GM19468 (cell line): ENCODE results near the gene WDR47.
A peak's percentile ranks its signal among the peaks of the same experiment; 100 is the strongest.

ENCODE experiments used
- ATAC-seq: cut with Tn5 transposase; IDR thresholded peaks from one replicate; pipeline ENCODE4 v1.9.1; 2021; ENCODE audit warnings: mild to moderate bottlenecking, moderate library complexity, moderate number of reproducible peaks; ENCODE audit not compliant: unreplicated experiment; ENCODE audit errors: extremely low read depth

Gene WDR47

GRCh38 chr1:109041621-109042468, at the start of gene WDR47:
WDR47 (minus strand) TSS chr1:109042102; CDS start chr1:109023512, 18,590 bp downstream.
- ATAC-seq: peak; percentile 93

DNA sequence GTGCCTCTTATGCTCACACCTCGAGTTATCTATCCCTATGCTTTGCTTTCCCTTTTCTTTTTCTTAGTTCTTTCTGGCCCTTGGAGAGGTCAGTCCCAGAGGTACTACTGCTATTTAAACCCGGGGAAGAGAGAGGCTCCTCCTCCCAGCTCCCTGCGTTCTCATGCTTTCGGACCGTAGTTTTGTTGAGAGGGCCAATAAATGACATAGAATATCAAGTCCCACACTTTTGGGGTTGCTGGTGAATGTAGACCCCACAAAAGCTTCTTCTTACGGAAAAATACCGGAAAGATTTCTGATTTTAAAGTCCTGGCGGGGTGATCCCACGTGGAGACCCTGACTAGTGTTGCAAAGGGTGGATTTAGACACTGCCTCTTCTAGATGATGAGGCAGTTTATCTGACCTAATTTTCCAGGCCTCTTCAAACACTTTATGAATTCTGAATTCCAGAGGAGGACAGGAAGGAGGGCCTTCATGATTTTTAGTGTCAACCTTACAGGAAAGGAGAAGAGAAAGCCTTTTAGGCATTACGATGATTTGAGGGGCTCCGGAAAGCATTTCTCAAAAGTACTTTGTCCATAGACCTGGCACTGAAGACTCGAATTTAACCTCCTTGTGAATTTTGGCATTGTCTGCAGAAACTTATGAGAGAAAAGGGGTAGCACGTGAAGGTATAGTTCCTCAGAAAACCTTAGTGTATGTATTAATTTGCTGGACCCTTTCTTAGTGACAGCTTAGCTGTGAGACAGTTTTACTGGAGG, 49.4 kb upstream of the WDR47 start:
- no peak for ATAC-seq

- ATAC-seq: peak; percentile 73
Observed at GRCh38 chr1:109090196-109091077, 48.5 kb upstream of the WDR47 start, which contains the start of gene TMEM167B. TMEM167B (plus strand) TSS chr1:109090764; CDS start chr1:109090873, 109 bp downstream.

GRCh38 chr1:109089242-109090015, 47.5 kb upstream of the WDR47 start:
- ATAC-seq: no peak

- no peak for ATAC-seq
Observed at GRCh38 chr1:109084563-109085517, 42.9 kb upstream of the WDR47 start.

GRCh38 chr1:109083923-109084322, 42.0 kb upstream of the WDR47 start:
- no peak for ATAC-seq

DNA sequence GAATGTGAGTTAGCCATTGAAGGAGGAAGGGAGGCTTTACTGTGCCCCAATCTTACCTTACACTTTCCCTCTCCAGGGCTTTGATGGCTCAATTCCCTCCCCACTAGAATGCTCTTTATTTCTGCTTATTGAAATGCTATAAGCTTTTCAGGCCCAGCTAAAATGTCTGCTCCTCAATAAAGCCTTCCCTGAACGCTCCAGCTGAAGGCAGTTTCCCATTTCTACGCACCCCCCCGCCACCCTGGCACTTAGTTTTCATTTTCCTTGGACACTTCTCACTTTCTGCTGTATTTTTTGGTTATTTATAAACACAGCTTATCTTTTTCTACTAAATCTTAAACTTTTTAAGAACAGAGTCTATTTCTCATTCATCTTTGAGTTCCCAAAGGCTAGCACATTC, 41.6 kb upstream of the WDR47 start:
- no peak for ATAC-seq

DNA sequence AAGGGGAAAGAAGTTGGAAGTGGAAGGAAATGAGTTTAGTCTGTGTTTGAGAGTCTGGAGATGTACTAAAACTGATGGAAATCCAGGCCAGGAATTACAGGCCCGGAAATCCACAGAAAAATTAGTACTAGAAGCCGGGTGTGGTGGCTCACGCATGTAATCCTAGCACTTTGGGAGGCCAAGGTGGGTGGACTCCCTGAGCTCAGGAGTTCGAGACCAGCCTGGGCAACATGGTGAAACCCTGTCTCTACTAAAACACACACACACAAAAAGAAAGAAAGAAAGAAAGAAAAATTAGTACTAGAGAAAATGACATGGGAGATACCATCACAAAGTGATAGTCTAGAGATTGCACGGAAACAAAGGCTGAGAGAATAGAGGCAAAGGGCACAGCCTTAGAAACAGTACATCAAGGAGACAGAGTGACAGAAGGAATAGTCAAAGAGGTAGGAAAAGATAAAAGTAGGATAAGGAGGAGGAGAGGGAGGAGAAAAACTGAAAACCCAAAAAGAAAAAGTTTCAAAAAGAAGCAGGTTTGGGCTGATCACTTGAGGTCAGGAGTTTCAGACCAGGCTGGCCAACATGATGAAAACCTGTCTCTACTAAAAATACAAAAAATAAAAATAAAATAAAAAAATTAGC, 38.7 kb upstream of the WDR47 start:
- ATAC-seq: no peak

GRCh38 chr1:109079240-109079622, 37.3 kb upstream of the WDR47 start:
- no peak for ATAC-seq

DNA sequence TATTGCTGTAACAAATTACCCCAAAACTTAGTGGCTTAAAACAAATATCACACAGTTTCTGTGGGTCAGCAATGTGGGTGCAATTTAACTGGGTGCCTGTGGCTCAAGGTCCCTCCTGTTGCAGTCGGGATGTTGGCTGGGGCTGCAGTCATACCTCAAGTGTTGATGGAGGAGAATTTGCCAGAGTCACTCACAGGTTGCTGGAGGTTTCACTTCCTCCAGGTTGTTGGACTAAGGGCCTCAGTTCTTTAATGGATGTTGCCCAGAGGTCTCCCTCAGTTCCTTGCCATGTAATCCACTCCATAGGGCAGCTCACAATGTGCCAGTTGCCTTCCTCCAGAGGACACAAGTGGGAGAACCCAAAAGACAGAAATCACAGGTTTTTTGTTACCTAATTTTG, 36.4 kb upstream of the WDR47 start:
- no peak for ATAC-seq

DNA sequence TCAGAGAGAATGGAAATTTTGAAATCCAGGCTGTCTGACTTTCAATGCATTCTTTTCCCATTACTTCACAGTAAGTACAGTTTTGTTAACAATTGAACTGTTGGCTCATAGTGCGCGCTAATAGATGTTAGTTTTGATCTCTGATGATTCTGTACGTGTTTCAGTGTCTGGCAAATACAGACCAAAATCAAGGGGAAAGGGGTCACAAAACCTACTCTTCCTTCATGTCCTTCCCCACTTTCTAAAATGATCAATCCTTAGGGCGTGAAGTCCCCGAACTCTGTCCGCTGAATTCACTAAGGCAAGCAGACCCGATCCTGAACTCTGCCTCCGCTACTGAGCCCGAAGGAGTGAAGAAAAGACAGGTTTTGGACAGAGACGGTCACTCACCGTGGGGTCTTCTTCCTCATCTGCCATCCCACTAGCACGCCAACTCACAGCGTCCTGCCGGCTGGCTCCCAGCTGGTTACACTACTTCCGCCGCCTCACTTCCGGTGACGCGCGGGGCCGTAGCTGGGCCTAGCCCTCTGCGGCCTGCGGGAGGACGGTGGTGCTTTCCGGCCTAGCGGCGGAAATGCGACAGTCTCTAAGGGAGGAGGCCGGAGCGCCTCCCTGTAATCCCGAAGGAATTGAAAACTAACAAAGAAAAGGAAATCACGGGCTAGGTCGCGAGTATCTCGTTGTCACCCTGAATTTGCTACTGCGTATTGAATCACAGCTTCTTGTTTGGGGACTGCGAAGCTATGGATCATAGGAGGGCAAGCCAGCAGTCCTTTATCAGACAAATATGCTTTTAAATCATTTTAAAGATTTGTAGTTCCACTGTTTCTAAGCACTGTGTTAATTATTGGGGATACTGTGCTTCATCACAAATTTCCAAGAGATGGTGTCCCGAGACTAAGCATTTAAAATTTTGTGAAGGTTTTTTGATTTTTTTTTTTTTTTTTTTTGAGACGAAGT, 33.9 kb upstream of the WDR47 start, which contains the start of gene TAF13:
Gene TAF13 (minus strand): TSS at position 473 of the 960 bp plus-strand sequence. CDS start 56 bp downstream, at position 417.
- peak; percentile 93 for ATAC-seq

DNA sequence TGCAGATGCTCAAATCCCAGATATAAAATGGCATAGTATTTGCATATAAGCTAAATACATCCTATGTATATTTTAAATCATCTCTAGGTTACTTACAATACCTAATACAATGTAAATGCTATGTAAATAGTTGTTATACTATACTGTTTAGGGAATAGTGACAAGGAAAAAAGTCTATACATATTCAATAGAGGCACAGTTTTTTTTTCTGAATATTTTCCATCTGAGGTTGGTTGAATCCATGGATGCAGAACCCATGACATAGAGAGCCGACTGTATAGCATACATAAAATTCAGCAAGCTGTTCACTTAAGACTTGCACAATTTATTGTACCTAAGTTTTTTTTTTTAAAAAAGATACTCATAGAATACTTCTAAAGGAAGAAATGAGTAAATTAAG, 27.4 kb upstream of the WDR47 start:
- no peak for ATAC-seq

DNA sequence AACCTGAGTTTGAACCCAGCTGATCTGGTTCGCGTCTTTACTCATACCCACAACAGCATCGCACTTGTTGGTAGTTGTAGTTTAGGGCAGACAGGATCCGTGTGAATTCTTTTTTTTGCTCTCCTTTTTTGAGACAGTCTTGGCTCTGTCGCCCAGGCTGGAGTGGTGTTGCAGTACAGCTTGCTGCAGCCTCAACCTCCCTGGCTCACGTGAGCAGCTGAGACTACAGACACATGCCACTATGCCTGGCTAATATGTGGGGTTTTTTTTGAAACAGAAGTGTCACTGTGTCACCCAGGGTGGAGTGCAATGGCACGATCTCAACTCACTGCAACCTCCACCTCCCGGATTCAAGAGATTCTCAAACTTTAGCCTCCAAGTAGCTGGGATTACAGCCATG, 26.0 kb upstream of the WDR47 start:
- ATAC-seq: no peak

GRCh38 chr1:109065137-109065536, 23.2 kb upstream of the WDR47 start:
- ATAC-seq: no peak

DNA sequence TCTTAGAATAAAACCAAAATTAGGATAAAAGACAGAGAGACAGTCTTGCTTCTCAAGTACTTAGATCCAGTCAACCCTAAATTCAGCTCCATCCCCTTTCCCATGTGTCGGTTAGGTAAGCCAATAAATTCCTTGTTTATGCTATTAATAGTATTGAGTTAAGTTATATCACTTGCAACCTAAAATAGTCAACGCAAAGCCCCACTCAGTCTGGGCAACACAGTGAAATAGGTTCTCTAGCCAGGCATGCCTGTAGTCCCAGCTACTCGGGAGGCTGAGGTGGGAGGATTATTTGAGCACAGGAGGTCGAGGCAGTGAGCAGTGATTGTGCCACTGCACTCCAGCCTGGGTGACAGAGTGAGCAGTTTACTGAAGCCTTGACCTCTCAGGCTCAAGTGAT, 19.3 kb upstream of the WDR47 start:
- ATAC-seq: no peak

- ATAC-seq: no peak
Observed at GRCh38 chr1:109060707-109061106, 18.8 kb upstream of the WDR47 start.

- no peak for ATAC-seq
Observed at GRCh38 chr1:109059026-109059425, 17.1 kb upstream of the WDR47 start.
